ENCODE results near the gene PWWP2B.

Gene PWWP2B

GRCh38 chr10:132394201-132394811, 2.7 kb upstream of the PWWP2B start:
- no peak for DNase-seq (ENCODE audit: low read depth in 2 of 2)

- DNase-seq (ENCODE audit: low read depth in 2 of 2) = no peak
Observed at GRCh38 chr10:132394936-132395703, 1.9 kb upstream of the PWWP2B start.

- no peak for DNase-seq (ENCODE audit: low read depth in 2 of 2)
Observed at GRCh38 chr10:132395704-132396493, 1.1 kb upstream of the PWWP2B start.

GRCh38 chr10:132396494-132397035, 435 bp upstream of the PWWP2B start:
- DNase-seq (ENCODE audit: low read depth in 2 of 2) = no peak

GRCh38 chr10:132397671-132398565, 918 bp downstream of the PWWP2B start:
- DNase-seq (ENCODE audit: low read depth in 2 of 2) = peak in 1 of 2 experiments; percentile 35

- no peak for DNase-seq (ENCODE audit: low read depth in 2 of 2)
Observed at GRCh38 chr10:132398566-132398991, 1.6 kb downstream of the PWWP2B start.

GRCh38 chr10:132399117-132400035, 2.4 kb downstream of the PWWP2B start:
- no peak for DNase-seq (ENCODE audit: low read depth in 2 of 2)

- DNase-seq (ENCODE audit: low read depth in 2 of 2) = no peak
Observed at GRCh38 chr10:132400041-132400546, 3.1 kb downstream of the PWWP2B start.

GRCh38 chr10:132400547-132401151, 3.6 kb downstream of the PWWP2B start:
- DNase-seq (ENCODE audit: low read depth in 2 of 2) = no peak

GRCh38 chr10:132401401-132402118, 4.6 kb downstream of the PWWP2B start:
- DNase-seq (ENCODE audit: low read depth in 2 of 2) = no peak

GRCh38 chr10:132402781-132403241, 5.8 kb downstream of the PWWP2B start:
- DNase-seq (ENCODE audit: low read depth in 2 of 2) = no peak

- DNase-seq (ENCODE audit: low read depth in 2 of 2) = no peak
Observed at GRCh38 chr10:132403511-132404168, 6.6 kb downstream of the PWWP2B start.

- no peak for DNase-seq (ENCODE audit: low read depth in 2 of 2)
Observed at GRCh38 chr10:132404169-132404880, 7.3 kb downstream of the PWWP2B start.

- DNase-seq (ENCODE audit: low read depth in 2 of 2) = no peak
Observed at GRCh38 chr10:132404911-132405462, 8.0 kb downstream of the PWWP2B start.

GRCh38 chr10:132405463-132405991, 8.5 kb downstream of the PWWP2B start:
- no peak for DNase-seq (ENCODE audit: low read depth in 2 of 2)

- DNase-seq (ENCODE audit: low read depth in 2 of 2) = no peak
Observed at GRCh38 chr10:132406181-132406580, 9.2 kb downstream of the PWWP2B start.

- DNase-seq (ENCODE audit: low read depth in 2 of 2) = no peak
Observed at GRCh38 chr10:132406750-132407149, 9.8 kb downstream of the PWWP2B start.
